Fibroblast of the aortic adventitia (primary cell): ENCODE data around the gene CTDNEP1. TPM values are rescaled to one million over a fixed set of nuclear protein-coding genes. Genes with fewer than 3 reads are reported as not detected.
A peak's percentile ranks its signal among the peaks of the same experiment; 100 is the strongest.

Experiments
- DNase-seq: peaks from one replicate; pipeline ENCODE4 v3.0.0-alpha.2; 2010; ENCODE audit warnings: low read depth
- H3K4me3 ChIP-seq: 2 replicates; pipeline ENCODE4 v1.5.1; 2011; ENCODE audit warnings: low read depth, mild to moderate bottlenecking, control low read depth, low read length, moderate library complexity
- total RNA-seq: library from RNA; depleted of rRNA; stranded (reverse); fragments of >200 nt; gene quantifications from 2 replicates; pipeline ENCODE4 v1.2.3, GENCODE V29; 2012; ENCODE audit warnings: low replicate concordance
- TF ChIP-seq, protein P1 (sequence below): IDR thresholded peaks from 2 replicates; pipeline ENCODE4 v1.5.1; 2011; ENCODE audit warnings: mild to moderate bottlenecking, low read length, control low read depth, inconsistent platforms; ENCODE audit not compliant: insufficient read depth

Gene CTDNEP1
- total RNA-seq, 1 donor = 41.2 TPM

DNA sequence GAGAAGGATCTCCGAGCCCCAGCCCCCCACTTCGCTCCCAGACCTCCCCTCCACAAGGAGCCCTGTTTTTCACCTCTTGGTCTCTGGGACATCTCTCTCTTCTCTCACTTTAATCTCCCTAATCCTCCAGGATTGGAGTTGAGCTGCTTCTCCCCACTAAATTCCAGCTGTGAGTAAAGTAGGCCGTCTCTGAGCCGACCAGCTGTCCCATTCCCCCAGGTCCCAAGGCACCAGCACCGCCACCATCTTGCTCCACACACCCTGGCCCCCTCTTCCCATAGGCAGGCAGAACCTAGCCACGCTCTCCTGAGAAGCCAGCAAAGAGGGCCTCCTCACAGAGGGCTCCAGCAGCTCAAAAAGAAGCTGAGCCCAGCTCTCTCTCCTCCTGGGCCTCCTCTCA is 32.8 kb downstream of the CTDNEP1 start:
- H3K4me3 ChIP-seq = no peak overlapping the region
- no peak for DNase-seq
- TF ChIP-seq, protein P1, sequence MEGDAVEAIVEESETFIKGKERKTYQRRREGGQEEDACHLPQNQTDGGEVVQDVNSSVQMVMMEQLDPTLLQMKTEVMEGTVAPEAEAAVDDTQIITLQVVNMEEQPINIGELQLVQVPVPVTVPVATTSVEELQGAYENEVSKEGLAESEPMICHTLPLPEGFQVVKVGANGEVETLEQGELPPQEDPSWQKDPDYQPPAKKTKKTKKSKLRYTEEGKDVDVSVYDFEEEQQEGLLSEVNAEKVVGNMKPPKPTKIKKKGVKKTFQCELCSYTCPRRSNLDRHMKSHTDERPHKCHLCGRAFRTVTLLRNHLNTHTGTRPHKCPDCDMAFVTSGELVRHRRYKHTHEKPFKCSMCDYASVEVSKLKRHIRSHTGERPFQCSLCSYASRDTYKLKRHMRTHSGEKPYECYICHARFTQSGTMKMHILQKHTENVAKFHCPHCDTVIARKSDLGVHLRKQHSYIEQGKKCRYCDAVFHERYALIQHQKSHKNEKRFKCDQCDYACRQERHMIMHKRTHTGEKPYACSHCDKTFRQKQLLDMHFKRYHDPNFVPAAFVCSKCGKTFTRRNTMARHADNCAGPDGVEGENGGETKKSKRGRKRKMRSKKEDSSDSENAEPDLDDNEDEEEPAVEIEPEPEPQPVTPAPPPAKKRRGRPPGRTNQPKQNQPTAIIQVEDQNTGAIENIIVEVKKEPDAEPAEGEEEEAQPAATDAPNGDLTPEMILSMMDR = no peak

GRCh38 chr17:7218166-7218565 is 33.4 kb downstream of the CTDNEP1 start:
- no peak for DNase-seq
- TF ChIP-seq, protein P1 = no peak
- H3K4me3 ChIP-seq = no peak overlapping the region

GRCh38 chr17:7217113-7217987 is 34.2 kb downstream of the CTDNEP1 start:
- DNase-seq = peak; percentile 78
- peak overlapping the region; percentile 72 for H3K4me3 ChIP-seq
- TF ChIP-seq, protein P1 = no peak

DNA sequence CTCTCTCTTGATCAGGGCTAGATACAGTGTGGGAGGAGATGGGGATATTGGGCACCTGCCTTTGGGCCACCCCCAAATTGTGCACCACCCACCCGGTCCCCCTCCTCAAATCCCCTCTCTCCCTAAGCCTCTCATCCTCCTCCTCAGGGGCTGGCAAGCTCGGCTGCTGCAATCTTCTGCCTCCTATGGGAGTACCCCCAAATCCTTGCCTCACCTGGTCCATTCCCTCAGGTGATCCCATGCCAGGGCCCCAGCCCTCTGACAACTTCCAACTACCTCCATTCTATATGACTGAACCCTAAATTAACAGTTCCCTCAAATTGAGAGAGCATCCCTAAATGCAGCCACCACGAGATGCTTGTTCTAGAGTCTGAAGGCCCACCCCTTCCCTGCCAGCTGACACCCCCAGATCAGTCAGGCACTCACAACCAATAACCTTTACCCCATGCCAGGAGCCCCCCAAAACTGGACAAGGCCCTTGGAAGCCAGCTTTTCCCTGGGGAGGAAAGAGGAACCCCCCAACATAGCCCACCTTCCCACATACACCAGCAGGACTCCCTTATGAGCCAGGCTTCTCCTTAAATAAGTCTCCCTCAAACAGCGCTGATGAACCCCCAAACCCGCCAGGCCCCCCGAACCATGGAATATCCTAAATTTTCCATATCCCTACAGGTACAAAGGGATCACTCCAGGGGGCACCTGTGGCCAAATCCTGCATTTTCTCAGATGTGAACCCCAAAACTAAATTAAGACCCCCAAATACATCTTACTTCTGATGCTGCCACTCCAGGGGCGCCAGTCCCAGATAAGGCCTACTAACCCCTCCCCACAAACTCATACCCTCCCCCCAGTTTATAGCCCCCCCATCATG is 35.1 kb downstream of the CTDNEP1 start:
- TF ChIP-seq, protein P1 = no peak
- peak overlapping the region; percentile 72 for H3K4me3 ChIP-seq
- no peak for DNase-seq

GRCh38 chr17:7215652-7216180 is 35.8 kb downstream of the CTDNEP1 start:
- TF ChIP-seq, protein P1 = no peak
- peak overlapping the region; percentile 72 for H3K4me3 ChIP-seq
- DNase-seq = no peak

- peak overlapping the region; percentile 72 for H3K4me3 ChIP-seq
- no peak for DNase-seq
- TF ChIP-seq, protein P1 = no peak
Observed at GRCh38 chr17:7215136-7215638, 36.3 kb downstream of the CTDNEP1 start.
